Activated naive CD4-positive, alpha-beta T cell treated with anti-CD3 and anti-CD28 coated beads, Interleukin-2, amount 50 U/mL, for 24 hours (primary cell): ENCODE data around the gene CASKIN1.

ENCODE experiments used
- H3K27ac Mint-ChIP-seq: one replicate; pipeline ENCODE4 v1.8.0; 2021; ENCODE audit warnings: mild to moderate bottlenecking, mixed read lengths
- H3K27me3 Mint-ChIP-seq: one replicate; pipeline ENCODE4 v1.8.0; 2021; ENCODE audit warnings: mixed read lengths
- H3K36me3 Mint-ChIP-seq: one replicate; pipeline ENCODE4 v1.8.0; 2021; ENCODE audit warnings: mixed read lengths
- H3K4me1 Mint-ChIP-seq: one replicate; pipeline ENCODE4 v1.8.0; 2021; ENCODE audit warnings: mixed read lengths
- H3K4me3 Mint-ChIP-seq: one replicate; pipeline ENCODE4 v1.8.0; 2021; ENCODE audit warnings: mild to moderate bottlenecking, mixed read lengths
- H3K9me3 Mint-ChIP-seq: one replicate; pipeline ENCODE4 v1.8.0; 2021; ENCODE audit warnings: mixed read lengths

The CASKIN1 gene

GRCh38 chr16:2191446-2191706 lies 5.0 kb downstream of the CASKIN1 start:
- peaks cover 4% of the 10 kb centered on the region for H3K27me3 Mint-ChIP-seq
- H3K4me3 Mint-ChIP-seq: no peak overlapping the region
- H3K36me3 Mint-ChIP-seq: no peaks in the 10 kb centered on the region
- peaks cover 4% of the 10 kb centered on the region for H3K4me1 Mint-ChIP-seq
- H3K27ac Mint-ChIP-seq: no peak overlapping the region
- H3K9me3 Mint-ChIP-seq: no peaks in the 10 kb centered on the region

DNA sequence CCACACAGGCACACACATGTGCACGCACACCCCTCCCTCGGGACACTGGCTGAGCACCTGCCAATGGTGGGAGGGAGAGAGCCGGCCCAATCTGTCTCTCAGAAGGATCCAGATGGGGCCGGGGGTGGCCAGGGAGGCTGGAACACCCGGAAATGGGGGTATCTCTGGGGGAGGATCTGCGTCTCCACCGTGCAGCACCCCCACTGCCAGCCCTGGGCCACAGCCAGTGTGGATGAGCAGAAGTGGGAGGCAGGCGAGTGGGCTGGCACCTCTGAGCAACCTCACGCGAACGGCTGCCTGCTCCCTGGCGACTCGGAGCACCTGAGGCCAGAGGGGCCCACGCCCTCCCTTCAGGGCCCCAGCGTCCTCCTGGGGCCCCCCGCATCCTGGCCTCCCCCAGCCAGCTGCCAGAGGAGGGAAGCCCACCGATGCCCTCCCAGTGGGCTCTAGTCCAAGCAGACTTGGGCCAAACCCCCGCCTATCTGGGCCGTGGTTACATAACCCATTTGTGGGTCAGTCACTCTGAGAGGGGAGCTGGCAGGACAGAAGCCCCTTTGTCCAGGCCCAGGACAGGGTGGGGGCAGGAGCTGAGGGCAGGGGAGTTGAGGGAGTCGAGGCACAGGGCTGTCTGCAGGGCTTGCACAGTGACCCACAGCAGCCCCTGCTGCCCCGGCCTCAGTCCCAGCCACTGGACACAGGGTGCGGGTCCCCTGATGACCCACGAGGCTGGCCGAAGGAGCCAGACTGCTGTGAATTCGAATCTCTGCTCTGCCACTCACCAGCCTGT lies 5.6 kb downstream of the CASKIN1 start:
- H3K27me3 Mint-ChIP-seq: peaks cover 4% of the 10 kb centered on the region
- no peak overlapping the region for H3K27ac Mint-ChIP-seq
- H3K36me3 Mint-ChIP-seq: no peaks in the 10 kb centered on the region
- H3K9me3 Mint-ChIP-seq: no peaks in the 10 kb centered on the region
- peaks cover 4% of the 10 kb centered on the region for H3K4me1 Mint-ChIP-seq
- H3K4me3 Mint-ChIP-seq: no peak overlapping the region

- Mint-ChIP-seq H3K4me3 (no peak overlapping the region), H3K27me3 (peaks cover 4% of the 10 kb centered on the region), H3K36me3 (no peaks in the 10 kb centered on the region), H3K27ac (no peak overlapping the region), H3K9me3 (no peaks in the 10 kb centered on the region), H3K4me1 (peaks cover 4% of the 10 kb centered on the region)
Measured at GRCh38 chr16:2190002-2190658, 6.3 kb downstream of the CASKIN1 start.

DNA sequence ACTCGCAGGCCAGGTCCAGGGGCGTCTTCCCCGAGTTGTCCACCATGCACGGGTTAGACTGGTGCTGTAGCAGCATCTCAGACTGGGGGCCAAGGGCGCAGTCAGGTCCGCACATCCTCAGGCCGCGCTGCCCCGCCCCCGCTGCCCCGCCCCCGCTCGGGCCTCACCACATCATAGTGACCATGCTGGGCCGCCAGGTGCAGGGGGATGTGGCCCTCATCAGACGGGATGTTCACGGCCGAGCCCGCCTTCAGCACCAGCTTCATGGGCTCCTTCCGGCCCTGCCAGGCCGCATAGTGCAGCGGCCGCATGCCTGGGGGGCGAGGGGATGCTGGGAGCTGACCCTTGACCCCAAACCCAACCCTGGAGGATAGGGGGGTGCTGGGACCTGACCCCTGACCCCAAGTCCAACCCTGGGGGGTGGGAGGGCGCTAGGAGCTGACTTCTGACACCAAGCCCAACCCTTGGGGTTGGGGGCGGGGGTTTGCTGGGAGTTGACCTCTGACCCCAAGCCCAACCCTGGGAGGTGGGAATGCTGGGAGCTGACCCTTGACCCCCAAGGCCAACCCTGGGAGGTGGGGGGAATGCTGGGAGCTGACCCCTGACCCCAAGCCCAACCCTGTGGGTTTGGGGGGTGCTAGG lies 7.0 kb downstream of the CASKIN1 start:
- Mint-ChIP-seq H3K4me1 (no peaks in the 10 kb centered on the region), H3K27ac (no peak overlapping the region), H3K27me3 (no peaks in the 10 kb centered on the region), H3K4me3 (no peak overlapping the region), H3K36me3 (no peaks in the 10 kb centered on the region), H3K9me3 (no peaks in the 10 kb centered on the region)

- no peaks in the 10 kb centered on the region for H3K27me3 Mint-ChIP-seq
- no peaks in the 10 kb centered on the region for H3K9me3 Mint-ChIP-seq
- H3K27ac Mint-ChIP-seq: no peak overlapping the region
- H3K4me3 Mint-ChIP-seq: no peak overlapping the region
- H3K4me1 Mint-ChIP-seq: no peaks in the 10 kb centered on the region
- H3K36me3 Mint-ChIP-seq: no peaks in the 10 kb centered on the region
Measured at GRCh38 chr16:2188395-2188794, 8.0 kb downstream of the CASKIN1 start.

GRCh38 chr16:2187212-2187611 lies 9.2 kb downstream of the CASKIN1 start:
- Mint-ChIP-seq H3K9me3 (no peaks in the 10 kb centered on the region), H3K36me3 (no peaks in the 10 kb centered on the region), H3K27ac (no peak overlapping the region), H3K27me3 (no peaks in the 10 kb centered on the region), H3K4me1 (no peaks in the 10 kb centered on the region), H3K4me3 (no peak overlapping the region)

GRCh38 chr16:2186505-2186904 lies 9.9 kb downstream of the CASKIN1 start:
- H3K4me3 Mint-ChIP-seq: no peak overlapping the region
- H3K27me3 Mint-ChIP-seq: no peaks in the 10 kb centered on the region
- no peaks in the 10 kb centered on the region for H3K36me3 Mint-ChIP-seq
- H3K9me3 Mint-ChIP-seq: no peaks in the 10 kb centered on the region
- H3K27ac Mint-ChIP-seq: no peak overlapping the region
- no peaks in the 10 kb centered on the region for H3K4me1 Mint-ChIP-seq

DNA sequence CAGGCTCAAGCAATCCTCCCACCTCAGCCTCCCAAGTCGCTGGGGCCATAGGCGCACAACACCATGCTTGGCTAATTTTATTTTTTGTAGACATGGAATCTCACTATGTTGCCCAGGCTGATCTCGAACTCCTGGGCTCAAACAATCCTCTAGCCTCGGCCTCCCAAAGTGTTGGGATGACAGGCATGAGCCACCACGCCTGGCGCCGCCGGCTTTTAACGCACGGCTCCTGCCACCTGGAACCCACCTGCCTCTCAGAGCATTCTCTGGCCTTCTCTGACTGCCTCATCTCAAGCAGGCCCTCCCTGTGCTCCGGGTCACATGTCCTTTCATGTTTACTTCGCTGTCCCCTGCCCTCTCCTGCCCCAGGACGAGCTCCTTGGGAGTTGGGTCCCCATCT lies 10.3 kb downstream of the CASKIN1 start:
- Mint-ChIP-seq H3K36me3 (no peaks in the 10 kb centered on the region), H3K4me1 (no peaks in the 10 kb centered on the region), H3K27ac (no peak overlapping the region), H3K27me3 (no peaks in the 10 kb centered on the region), H3K4me3 (no peak overlapping the region), H3K9me3 (no peaks in the 10 kb centered on the region)

DNA sequence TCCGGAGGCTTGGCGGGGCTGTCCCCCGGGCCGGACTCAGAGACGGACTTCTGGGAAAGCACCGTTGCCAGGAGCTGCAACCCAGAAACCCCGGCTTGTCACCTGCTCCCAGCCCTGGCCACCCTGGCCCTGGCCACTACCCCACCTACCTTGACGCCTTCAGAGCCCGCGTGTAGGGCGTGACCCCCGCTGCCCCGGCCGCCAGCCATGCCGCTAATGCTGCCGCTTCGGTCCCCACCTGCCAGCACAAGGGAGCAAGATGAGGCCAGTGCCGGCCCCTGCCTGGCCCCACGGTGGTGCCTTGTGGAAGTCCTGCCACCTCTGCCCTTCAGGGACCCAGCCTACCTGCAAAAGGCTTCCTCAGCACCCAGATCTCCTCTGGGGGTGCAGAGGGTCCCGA lies 11.4 kb downstream of the CASKIN1 start:
- no peaks in the 10 kb centered on the region for H3K27me3 Mint-ChIP-seq
- no peak overlapping the region for H3K27ac Mint-ChIP-seq
- H3K4me3 Mint-ChIP-seq: no peak overlapping the region
- no peaks in the 10 kb centered on the region for H3K9me3 Mint-ChIP-seq
- no peaks in the 10 kb centered on the region for H3K36me3 Mint-ChIP-seq
- H3K4me1 Mint-ChIP-seq: no peaks in the 10 kb centered on the region

- H3K4me3 Mint-ChIP-seq: no peak overlapping the region
- H3K36me3 Mint-ChIP-seq: no peaks in the 10 kb centered on the region
- no peaks in the 10 kb centered on the region for H3K9me3 Mint-ChIP-seq
- H3K27ac Mint-ChIP-seq: peak overlapping the region; percentile 12
- H3K4me1 Mint-ChIP-seq: no peaks in the 10 kb centered on the region
- no peaks in the 10 kb centered on the region for H3K27me3 Mint-ChIP-seq
Measured at GRCh38 chr16:2184346-2184745, 12.1 kb downstream of the CASKIN1 start.

- Mint-ChIP-seq H3K27ac (no peak overlapping the region), H3K27me3 (no peaks in the 10 kb centered on the region), H3K4me1 (no peaks in the 10 kb centered on the region), H3K36me3 (no peaks in the 10 kb centered on the region), H3K9me3 (no peaks in the 10 kb centered on the region), H3K4me3 (no peak overlapping the region)
Measured at GRCh38 chr16:2183671-2184070, 12.7 kb downstream of the CASKIN1 start.

GRCh38 chr16:2181952-2182351 lies 14.5 kb downstream of the CASKIN1 start:
- Mint-ChIP-seq H3K9me3 (no peaks in the 10 kb centered on the region), H3K36me3 (no peaks in the 10 kb centered on the region), H3K27me3 (no peaks in the 10 kb centered on the region), H3K4me3 (no peak overlapping the region), H3K27ac (no peak overlapping the region), H3K4me1 (no peaks in the 10 kb centered on the region)

DNA sequence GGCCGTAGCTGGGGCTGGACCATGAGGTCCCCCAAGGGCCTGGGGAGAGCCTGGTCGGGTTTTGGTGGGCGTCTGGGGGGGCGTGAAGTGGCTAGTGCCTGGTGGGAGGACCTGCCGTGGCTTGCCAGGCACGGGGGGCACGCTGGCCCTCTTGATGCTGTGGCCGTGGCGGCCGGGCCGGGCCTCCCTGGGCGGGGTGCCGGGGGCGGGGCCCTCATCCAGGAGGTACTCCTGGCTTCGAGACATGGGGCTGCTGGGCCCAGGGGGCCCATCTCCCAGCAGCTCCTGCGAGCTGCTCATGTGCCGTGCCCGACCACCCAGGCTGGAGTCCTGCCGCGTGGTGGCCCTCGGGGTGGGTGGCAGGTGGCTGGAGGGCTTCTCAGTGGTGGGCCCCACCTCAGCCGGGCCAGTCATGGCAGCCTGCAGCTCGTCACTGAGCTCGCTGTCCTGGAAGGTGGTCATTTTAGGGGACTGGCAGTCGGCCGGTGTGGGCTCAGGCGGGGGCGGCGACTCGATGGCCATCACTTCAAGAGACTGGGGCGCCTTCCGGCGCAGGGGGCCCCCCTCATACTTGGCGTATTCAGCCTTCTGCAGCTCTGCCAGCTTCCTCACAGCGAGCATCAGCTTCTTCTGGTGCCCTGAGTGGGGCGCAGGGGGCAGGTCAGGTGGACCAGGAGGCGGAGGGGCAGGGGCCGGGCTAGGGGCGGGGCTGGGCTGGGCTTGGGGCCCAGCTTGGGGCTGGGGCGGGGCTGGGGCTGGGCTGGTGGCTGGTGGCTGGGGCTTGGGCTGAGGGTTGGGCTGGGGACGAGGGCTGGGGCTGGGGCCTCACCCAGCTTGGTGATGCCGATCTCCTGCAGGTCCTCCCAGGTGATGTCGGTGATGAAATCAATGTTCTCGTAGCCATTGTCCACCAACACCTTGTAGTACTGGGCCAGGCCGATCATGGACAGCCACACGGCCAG lies 15.2 kb downstream of the CASKIN1 start:
- H3K4me1 Mint-ChIP-seq: no peaks in the 10 kb centered on the region
- no peaks in the 10 kb centered on the region for H3K36me3 Mint-ChIP-seq
- H3K9me3 Mint-ChIP-seq: no peaks in the 10 kb centered on the region
- no peaks in the 10 kb centered on the region for H3K27me3 Mint-ChIP-seq
- no peak overlapping the region for H3K27ac Mint-ChIP-seq
- no peak overlapping the region for H3K4me3 Mint-ChIP-seq

DNA sequence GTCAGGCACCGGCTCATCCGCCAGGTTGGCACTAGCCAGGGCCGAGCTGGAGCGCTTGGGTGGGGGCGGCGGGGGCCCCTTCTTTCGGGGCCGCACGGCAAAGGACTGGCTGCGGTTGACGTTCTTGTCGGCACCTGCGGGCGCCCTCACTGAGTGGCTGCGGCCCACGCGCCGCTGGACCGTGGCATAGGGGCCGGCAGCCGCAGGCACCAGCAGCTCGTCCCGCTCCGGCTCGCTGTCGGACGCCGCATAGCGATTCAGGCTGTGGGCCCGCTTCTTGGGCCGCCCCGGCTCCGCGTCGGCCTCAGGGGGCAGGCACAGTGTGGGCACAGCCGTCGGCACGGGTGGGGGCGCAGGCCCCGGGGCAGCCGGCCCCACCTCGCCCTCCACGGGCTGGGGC lies 15.9 kb downstream of the CASKIN1 start:
- H3K4me1 Mint-ChIP-seq: no peaks in the 10 kb centered on the region
- no peaks in the 10 kb centered on the region for H3K36me3 Mint-ChIP-seq
- H3K4me3 Mint-ChIP-seq: no peak overlapping the region
- H3K9me3 Mint-ChIP-seq: no peaks in the 10 kb centered on the region
- H3K27me3 Mint-ChIP-seq: no peaks in the 10 kb centered on the region
- H3K27ac Mint-ChIP-seq: no peak overlapping the region

DNA sequence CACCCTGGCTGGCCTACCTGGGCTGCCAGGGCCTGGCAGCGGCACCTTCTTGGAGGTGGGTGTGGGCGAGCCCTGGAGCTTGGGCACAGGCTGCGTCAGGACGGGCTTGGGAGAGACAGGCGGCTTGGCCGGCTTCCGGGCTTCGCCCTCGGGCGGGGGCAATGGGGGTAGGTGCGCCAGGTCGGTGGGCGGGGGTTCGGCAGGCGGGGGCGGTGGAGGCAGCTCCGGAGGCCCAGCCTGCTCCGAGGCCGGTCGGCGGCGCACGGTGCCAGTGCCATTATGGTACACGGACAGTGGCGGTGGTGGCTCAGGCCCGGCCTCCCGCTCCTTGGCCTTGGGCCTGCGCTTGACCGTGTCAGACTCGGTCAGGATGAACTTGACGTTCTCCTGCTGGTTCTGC lies 16.8 kb downstream of the CASKIN1 start:
- H3K27me3 Mint-ChIP-seq: no peaks in the 10 kb centered on the region
- H3K4me1 Mint-ChIP-seq: no peaks in the 10 kb centered on the region
- no peak overlapping the region for H3K4me3 Mint-ChIP-seq
- no peaks in the 10 kb centered on the region for H3K36me3 Mint-ChIP-seq
- H3K9me3 Mint-ChIP-seq: no peaks in the 10 kb centered on the region
- H3K27ac Mint-ChIP-seq: peak overlapping the region; percentile 46
